IMR-90 (cell line): ENCODE measurements around the gene SPSB4. TPM values are rescaled to one million over a fixed set of nuclear protein-coding genes. Genes with fewer than 3 reads are reported as not detected.

ENCODE experiments used
- ATAC-seq: fragments of 200-7000 bp; cut with Tn5 transposase; 2 replicates; pipeline ENCODE4 v1.9.1; 2020; ENCODE audit warnings: low read depth, mild to moderate bottlenecking, moderate library complexity
- BruUV-seq: library from RNA; stranded (reverse); fragments of 400-500 nt; replicated peaks from 2 replicates; lab custom pipeline; 2021; lab: Mats Ljungman, UMichigan
- CTCF ChIA-PET: fragments of 300-600 bp; formaldehyde crosslinking; extraction: SDS; loops from one replicate; lab custom pipeline; 2021; ENCODE audit warnings: antibody characterized with exemption; lab: Yijun Ruan, JAX
- POLR2A ChIA-PET: fragments of 300-600 bp; sonication (Branson Sonifier 250); formaldehyde crosslinking; loops from one replicate; lab custom pipeline; 2022; ENCODE audit warnings: antibody characterized with exemption; ENCODE audit not compliant: unreplicated experiment; lab: Charles Lee
- DNase-seq: peaks from one replicate; pipeline ENCODE4 v3.0.0; 2013
- H2AFZ ChIP-seq: replicated peaks from 2 replicates; pipeline ENCODE3; 2013; ENCODE audit warnings: low read length, mild to moderate bottlenecking; ENCODE audit not compliant: poor library complexity
- H2AK5ac ChIP-seq: 2 replicates; pipeline ENCODE4 v1.6.1; 2013; ENCODE audit warnings: low read depth, low read length, inconsistent platforms
- H2AK9ac ChIP-seq: replicated peaks from 2 replicates; pipeline ENCODE3; 2013; ENCODE audit warnings: mild to moderate bottlenecking, low read depth, low read length, moderate library complexity; ENCODE audit not compliant: poor library complexity
- H2BK120ac ChIP-seq: 2 replicates; pipeline ENCODE4 v1.6.1; 2013; ENCODE audit warnings: low read depth, low read length, inconsistent platforms
- H2BK15ac ChIP-seq: 3 replicates; pipeline ENCODE4 v1.6.1; 2013; ENCODE audit warnings: low read depth, low read length, inconsistent platforms
- H2BK20ac ChIP-seq: 2 replicates; pipeline ENCODE4 v1.6.1; 2013; ENCODE audit warnings: low read depth, mild to moderate bottlenecking, inconsistent platforms, low read length, moderate library complexity
- H2BK5ac ChIP-seq: 2 replicates; pipeline ENCODE4 v1.6.1; 2013; ENCODE audit warnings: mild to moderate bottlenecking, low read depth, low read length, inconsistent platforms; ENCODE audit not compliant: poor library complexity, severe bottlenecking
- H3K14ac ChIP-seq: replicated peaks from 2 replicates; pipeline ENCODE4 v1.6.1; 2013; ENCODE audit warnings: low read depth, low read length, inconsistent platforms
- H3K18ac ChIP-seq: 2 replicates; pipeline ENCODE4 v1.6.1; 2013; ENCODE audit warnings: low read depth, low read length, control low read depth
- H3K23ac ChIP-seq: 2 replicates; pipeline ENCODE4 v1.6.1; 2013; ENCODE audit warnings: low read depth, low read length, inconsistent platforms
- H3K27ac ChIP-seq: 2 replicates; pipeline ENCODE4 v1.5.1; 2013; ENCODE audit warnings: mild to moderate bottlenecking, control low read depth, low read length; ENCODE audit not compliant: insufficient read depth
- H3K27me3 ChIP-seq: 2 replicates; pipeline ENCODE4 v1.6.1; 2013; ENCODE audit warnings: low read length; ENCODE audit not compliant: control insufficient read depth, insufficient read depth
- H3K36me3 ChIP-seq: 2 replicates; pipeline ENCODE4 v1.6.1; 2013; ENCODE audit warnings: low read length, mixed read lengths; ENCODE audit not compliant: control insufficient read depth, insufficient read depth
- H3K4ac ChIP-seq: 2 replicates; pipeline ENCODE4 v1.6.1; 2013; ENCODE audit warnings: low read depth, low read length, inconsistent platforms
- H3K4me1 ChIP-seq: 2 replicates; pipeline ENCODE4 v1.6.1; 2013; ENCODE audit warnings: low read length, mixed read lengths; ENCODE audit not compliant: control insufficient read depth, insufficient read depth
- H3K4me2 ChIP-seq: 2 replicates; pipeline ENCODE4 v1.6.1; 2013; ENCODE audit warnings: low read depth, mild to moderate bottlenecking, control low read depth, low read length, moderate library complexity
- H3K4me3 ChIP-seq: 2 replicates; pipeline ENCODE4 v1.5.1; 2013; ENCODE audit warnings: low read depth, mild to moderate bottlenecking, control low read depth, low read length, moderate library complexity; ENCODE audit not compliant: insufficient read depth
- H3K56ac ChIP-seq: 2 replicates; pipeline ENCODE4 v1.6.1; 2013; ENCODE audit warnings: low read length, inconsistent platforms; ENCODE audit not compliant: insufficient read depth; ENCODE audit errors: extremely low read depth
- H3K79me1 ChIP-seq, 2 experiments: 2 replicates each; pipeline ENCODE4 v1.6.1; 2013; ENCODE audit warnings: low read length in 2 of 2, inconsistent platforms in 1 of 2, low read depth in 1 of 2
- H3K9ac ChIP-seq: 2 replicates; pipeline ENCODE4 v1.6.1; 2013; ENCODE audit warnings: low read depth, low read length, control low read depth
- H3K9me1 ChIP-seq: 2 replicates; pipeline ENCODE4 v1.6.1; 2013; ENCODE audit warnings: low read length, inconsistent platforms; ENCODE audit not compliant: insufficient read depth
- H3K9me3 ChIP-seq: 2 replicates; pipeline ENCODE4 v1.6.1; 2013; ENCODE audit warnings: low read length; ENCODE audit not compliant: control insufficient read depth, insufficient read depth
- H4K20me1 ChIP-seq: 2 replicates; pipeline ENCODE4 v1.6.1; 2013; ENCODE audit warnings: low read length, inconsistent platforms; ENCODE audit not compliant: insufficient read depth
- H4K5ac ChIP-seq: 2 replicates; pipeline ENCODE4 v1.6.1; 2013; ENCODE audit warnings: mild to moderate bottlenecking, low read depth, low read length, control low read depth
- H4K8ac ChIP-seq, 2 experiments: 2 replicates each; pipeline ENCODE4 v1.6.1; 2013; ENCODE audit warnings: low read depth in 2 of 2, low read length in 2 of 2, control low read depth in 1 of 2, inconsistent platforms in 1 of 2
- H4K91ac ChIP-seq: 2 replicates; pipeline ENCODE4 v1.6.1; 2013; ENCODE audit warnings: low read depth, low read length, inconsistent platforms; ENCODE audit not compliant: insufficient read depth
- BHLHE40 ChIP-seq: fragments of 150-350 bp; IDR thresholded peaks from 2 replicates; pipeline ENCODE4 v1.6.1; 2016; ENCODE audit warnings: mild to moderate bottlenecking, low read depth, low read length
- CEBPB ChIP-seq: IDR thresholded peaks from 2 replicates; pipeline ENCODE4 v1.6.1; 2012; ENCODE audit warnings: low read depth, low read length, improper control_type of control experiment
- CHD1 ChIP-seq: IDR thresholded peaks from 2 replicates; pipeline ENCODE4 v1.6.1; 2012; ENCODE audit warnings: low read depth, low read length, improper control_type of control experiment
- MAZ ChIP-seq: IDR thresholded peaks from 2 replicates; pipeline ENCODE4 v1.6.1; 2012; ENCODE audit warnings: low read depth, mild to moderate bottlenecking, low read length, improper control_type of control experiment, moderate library complexity, borderline replicate concordance
- MXI1 ChIP-seq: IDR thresholded peaks from 2 replicates; pipeline ENCODE4 v1.6.1; 2012; ENCODE audit warnings: low read depth, mild to moderate bottlenecking, low read length, moderate library complexity, borderline replicate concordance
- POLR2A ChIP-seq: IDR thresholded peaks from 2 replicates; pipeline ENCODE4 v1.6.1; 2012; ENCODE audit warnings: mild to moderate bottlenecking, low read depth, low read length
- RAD21 ChIP-seq: IDR thresholded peaks from 2 replicates; pipeline ENCODE4 v1.6.1; 2012; ENCODE audit warnings: low read length, improper control_type of control experiment
- RCOR1 ChIP-seq: IDR thresholded peaks from 2 replicates; pipeline ENCODE4 v1.6.1; 2012; ENCODE audit warnings: mild to moderate bottlenecking, low read length, improper control_type of control experiment; ENCODE audit not compliant: insufficient replicate concordance
- RFX5 ChIP-seq: IDR thresholded peaks from 2 replicates; pipeline ENCODE4 v1.8.0; 2012; ENCODE audit warnings: low read depth, mild to moderate bottlenecking, low read length, moderate library complexity
- SMC3 ChIP-seq: fragments of 150-350 bp; IDR thresholded peaks from 2 replicates; pipeline ENCODE4 v1.6.1; 2016; ENCODE audit warnings: low read depth, mild to moderate bottlenecking, antibody characterized with exemption, low read length, moderate library complexity
- WGBS, 2 experiments: methylation state at CpG; one replicate each; pipeline versions ENCODE4 v1.1.5 to v1.1.7; 2013; ENCODE audit warnings: missing lambda C conversion rate in 2 of 2; ENCODE audit not compliant: insufficient read length in 1 of 2; ENCODE audit errors: extremely low coverage in 2 of 2; 5-methylcytosine and 5-hydroxymethylcytosine counted together
- dilution Hi-C: fragments of 300-500 bp; cut with HindIII; formaldehyde crosslinking; loops from one replicate; pipeline ENCODE4 v1.14.3; 2018; ENCODE audit warnings: low sequenced_read_pairs; ENCODE audit not compliant: unreplicated experiment
- in situ Hi-C: fragments of 300-500 bp; cut with MboI; formaldehyde crosslinking; loops from 3 replicates; pipeline ENCODE4 v1.14.3; 2019; ENCODE audit warnings: low sequenced_read_pairs, inconsistent platforms, mixed read lengths
- intact Hi-C: fragments of 100-400 bp; cut with micrococcal nuclease; formaldehyde crosslinking; loops from 2 replicates; pipeline ENCODE4 v1.10.0; 2022
- polyA plus RNA-seq, 3 experiments: library from polyadenylated mRNA; depleted of rRNA; stranded (reverse); fragments of >200 nt; gene quantifications; 2 replicates each; pipeline ENCODE4 v1.2.3, GENCODE V29; 2012; ENCODE audit warnings: low replicate concordance in 1 of 3
- total RNA-seq: library from RNA; depleted of rRNA; stranded (reverse); fragments of >200 nt; gene quantifications from 2 replicates; pipeline ENCODE4 v1.2.3, GENCODE V29; 2012
- TF ChIP-seq, protein P1 (sequence below): conservative IDR thresholded peaks from 2 replicates; pipeline ENCODE4 v1.5.1; 2012; ENCODE audit warnings: mild to moderate bottlenecking, low read depth, low read length, improper control_type of control experiment
- TF ChIP-seq, protein P2 (sequence below): fragments of 150-350 bp; IDR thresholded peaks from 2 replicates; pipeline ENCODE4 v1.6.1; 2017; ENCODE audit warnings: mild to moderate bottlenecking, antibody characterized with exemption, low read length, low read depth

The SPSB4 gene
- total and polyA plus RNA-seq, 2 of the 4 experiments (the other 2 are of a cell fraction): not detected

DNA sequence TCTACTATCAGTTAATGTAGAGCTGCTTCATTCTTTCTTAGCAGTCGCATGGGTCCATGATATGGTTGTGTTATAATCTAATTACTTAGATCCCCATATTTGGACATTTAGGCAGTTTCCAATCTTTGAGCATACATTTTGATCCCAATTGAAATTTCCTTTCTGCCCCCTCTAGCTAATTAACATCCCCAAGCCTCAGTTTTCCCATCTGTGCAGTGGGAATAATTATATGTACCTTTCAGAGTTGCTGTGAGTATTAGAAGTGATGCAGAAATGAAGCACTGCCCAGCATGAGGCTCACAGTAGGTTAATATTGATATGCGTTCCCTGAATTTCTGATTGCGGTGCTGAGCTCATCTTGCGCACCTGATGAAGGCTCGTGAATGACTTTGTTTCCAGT is 21.8 kb downstream of the SPSB4 start:
- BruUV-seq: no TSS peak
- Histone ChIP-seq H2AK9ac (no peak overlapping the region), H3K56ac (no peak overlapping the region), H3K27me3 (peaks cover 4% of the 10 kb centered on the region; the same call in 1 of the 2 replicates), H2AK5ac (no peak overlapping the region), H3K4me2 (no peak overlapping the region), H4K5ac (no peak overlapping the region), H2BK120ac (no peak overlapping the region), H3K14ac (no peak overlapping the region), H3K4me3 (no peak overlapping the region), H3K9me1 (0 out of 2 replicates have a peak, but pooled peaks cover 2% of the 10 kb centered on the region), H3K4me1 (peaks cover 5% of the 10 kb centered on the region; the same call in 1 of the 2 replicates), H3K27ac (no peak overlapping the region), H2AFZ (no peak overlapping the region), H4K91ac (no peak overlapping the region), H2BK15ac (no peak overlapping the region), H3K4ac (no peak overlapping the region), H3K18ac (no peak overlapping the region), H2BK5ac (no peak overlapping the region), H3K23ac (no peak overlapping the region), H3K79me1 (no peaks in the 10 kb centered on the region), H2BK20ac (no peak overlapping the region), H4K8ac (no peak overlapping the region), H3K9ac (no peak overlapping the region), H3K9me3 (no peaks in the 10 kb centered on the region), H4K20me1 (no peaks in the 10 kb centered on the region), H3K36me3 (no peaks in the 10 kb centered on the region)
- ATAC-seq: no peak
- TF ChIP-seq MAZ (no peak), CHD1 (no peak), MXI1 (no peak), BHLHE40 (no peak), CEBPB (no peak), RCOR1 (no peak), RFX5 (no peak), RAD21 (no peak), POLR2A (no peak), SMC3 (no peak)
- TF ChIP-seq, protein P1, sequence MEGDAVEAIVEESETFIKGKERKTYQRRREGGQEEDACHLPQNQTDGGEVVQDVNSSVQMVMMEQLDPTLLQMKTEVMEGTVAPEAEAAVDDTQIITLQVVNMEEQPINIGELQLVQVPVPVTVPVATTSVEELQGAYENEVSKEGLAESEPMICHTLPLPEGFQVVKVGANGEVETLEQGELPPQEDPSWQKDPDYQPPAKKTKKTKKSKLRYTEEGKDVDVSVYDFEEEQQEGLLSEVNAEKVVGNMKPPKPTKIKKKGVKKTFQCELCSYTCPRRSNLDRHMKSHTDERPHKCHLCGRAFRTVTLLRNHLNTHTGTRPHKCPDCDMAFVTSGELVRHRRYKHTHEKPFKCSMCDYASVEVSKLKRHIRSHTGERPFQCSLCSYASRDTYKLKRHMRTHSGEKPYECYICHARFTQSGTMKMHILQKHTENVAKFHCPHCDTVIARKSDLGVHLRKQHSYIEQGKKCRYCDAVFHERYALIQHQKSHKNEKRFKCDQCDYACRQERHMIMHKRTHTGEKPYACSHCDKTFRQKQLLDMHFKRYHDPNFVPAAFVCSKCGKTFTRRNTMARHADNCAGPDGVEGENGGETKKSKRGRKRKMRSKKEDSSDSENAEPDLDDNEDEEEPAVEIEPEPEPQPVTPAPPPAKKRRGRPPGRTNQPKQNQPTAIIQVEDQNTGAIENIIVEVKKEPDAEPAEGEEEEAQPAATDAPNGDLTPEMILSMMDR: no peak
- TF ChIP-seq, protein P2, sequence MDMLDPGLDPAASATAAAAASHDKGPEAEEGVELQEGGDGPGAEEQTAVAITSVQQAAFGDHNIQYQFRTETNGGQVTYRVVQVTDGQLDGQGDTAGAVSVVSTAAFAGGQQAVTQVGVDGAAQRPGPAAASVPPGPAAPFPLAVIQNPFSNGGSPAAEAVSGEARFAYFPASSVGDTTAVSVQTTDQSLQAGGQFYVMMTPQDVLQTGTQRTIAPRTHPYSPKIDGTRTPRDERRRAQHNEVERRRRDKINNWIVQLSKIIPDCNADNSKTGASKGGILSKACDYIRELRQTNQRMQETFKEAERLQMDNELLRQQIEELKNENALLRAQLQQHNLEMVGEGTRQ: no peak
- ChIA-PET CTCF (no interaction called here), POLR2A (no interaction called here)
- no CpG with 5 or more reads among the region's 5 CpGs for WGBS, 2 experiments
- in situ Hi-C loops (no loop called here), dilution Hi-C loops (no loop called here), intact Hi-C loops (no loop called here)
- DNase-seq: no peak
